Gastrocnemius medialis (tissue), 4 donors: Measurements from ENCODE around the gene TACC3. TPM values are rescaled to one million over a fixed set of nuclear protein-coding genes. Genes with fewer than 3 reads are reported as not detected.

ENCODE experiments used
- ATAC-seq, 2 donors: fragments of 150-250 bp; one replicate each; pipeline ENCODE4 v1.9.1; 2016
- DNase-seq, 2 donors: peaks; one replicate each; pipeline ENCODE4 v3.0.0-alpha.2; 2019
- H3K27ac ChIP-seq, 4 donors: fragments of 200-600 bp; sonication (generic); 1 replicate in 1 of 4; 2 replicates in 3 of 4; pipeline ENCODE4 v1.5.1; 2016 to 2018; ENCODE audit warnings: mild to moderate bottlenecking in 2 of 4, moderate library complexity in 1 of 4
- H3K27me3 ChIP-seq, 3 donors: fragments of 200-600 bp; sonication (generic) in 2 of 3; 1 replicate in 1 of 3; 2 replicates in 2 of 3; pipeline versions ENCODE4 v1.5.1 to v1.6.0; 2016 to 2019; ENCODE audit warnings: mild to moderate bottlenecking in 1 of 3, moderate library complexity in 1 of 3
- H3K36me3 ChIP-seq, 2 donors: fragments of 200-600 bp; sonication (generic) in 1 of 2; one replicate each; pipeline ENCODE4 v1.5.1; 2017 to 2018
- H3K4me1 ChIP-seq, 2 donors: fragments of 200-600 bp; sonication (generic) in 1 of 2; one replicate each; pipeline ENCODE4 v1.5.1; 2016 to 2017; ENCODE audit warnings: mild to moderate bottlenecking in 2 of 2
- H3K4me3 ChIP-seq, 4 donors: fragments of 200-600 bp; sonication (generic) in 3 of 4; 1 replicate in 1 of 4; 2 replicates in 3 of 4; pipeline ENCODE4 v1.5.1; 2016 to 2019; ENCODE audit warnings: mild to moderate bottlenecking in 2 of 4
- H3K9me3 ChIP-seq, 3 donors: fragments of 200-600 bp; sonication (generic) in 2 of 3; 1 replicate in 1 of 3; 2 replicates in 2 of 3; pipeline ENCODE4 v1.5.1; 2016 to 2019
- POLR2A ChIP-seq, 2 donors: fragments of 450-650 bp; IDR thresholded peaks; one replicate each; pipeline ENCODE4 v1.6.1; 2017; ENCODE audit warnings: antibody characterized with exemption in 2 of 2, mild to moderate bottlenecking in 2 of 2, moderate library complexity in 2 of 2
- in situ Hi-C, 4 donors: fragments of 200-750 bp; cut with MboI; loops; one replicate each; pipeline versions ENCODE4 v1.15.0 to v1.8.0; 2017; ENCODE audit warnings: low sequenced_read_pairs in 4 of 4
- intact Hi-C: fragments of 100-400 bp; cut with DNase I; formaldehyde crosslinking; loops from one replicate; pipeline ENCODE4 v1.15.1; 2023; ENCODE audit warnings: low total_unique reads
- total RNA-seq, 4 donors: library from RNA; depleted of rRNA; stranded (reverse); fragments of >200 nt; gene quantifications; one replicate each; pipeline versions ENCODE4 v1.1.0 to v1.2.3, GENCODE V29; 2016
- TF ChIP-seq, protein P1 (sequence below), 5 experiments: fragments of 450-650 bp in 3 of 5; fragments of 200-600 bp in 2 of 5; sonication (generic) in 2 of 5; IDR thresholded peaks in 4 of 5; conservative IDR thresholded peaks in 1 of 5; 1 replicate in 4 of 5; 2 replicates in 1 of 5; pipeline ENCODE4 v1.5.1; 2016 to 2019; ENCODE audit warnings: antibody characterized with exemption in 5 of 5, mild to moderate bottlenecking in 3 of 5, moderate library complexity in 3 of 5

Gene TACC3
- total RNA-seq, 4 donors from 2014 or later = 1.5 to 3.2 (median 1.9) TPM

- Histone ChIP-seq H3K9me3 (no peaks in the 10 kb centered on the region), H3K4me1 (no peaks in the 10 kb centered on the region), H3K27ac (no peak overlapping the region), H3K4me3 (no peak overlapping the region), H3K27me3 (no peaks in the 10 kb centered on the region), H3K36me3 (no peaks in the 10 kb centered on the region)
- no peak for TF ChIP-seq POLR2A (IDR thresholded peaks at IDR 0.05)
- TF ChIP-seq, protein P1, sequence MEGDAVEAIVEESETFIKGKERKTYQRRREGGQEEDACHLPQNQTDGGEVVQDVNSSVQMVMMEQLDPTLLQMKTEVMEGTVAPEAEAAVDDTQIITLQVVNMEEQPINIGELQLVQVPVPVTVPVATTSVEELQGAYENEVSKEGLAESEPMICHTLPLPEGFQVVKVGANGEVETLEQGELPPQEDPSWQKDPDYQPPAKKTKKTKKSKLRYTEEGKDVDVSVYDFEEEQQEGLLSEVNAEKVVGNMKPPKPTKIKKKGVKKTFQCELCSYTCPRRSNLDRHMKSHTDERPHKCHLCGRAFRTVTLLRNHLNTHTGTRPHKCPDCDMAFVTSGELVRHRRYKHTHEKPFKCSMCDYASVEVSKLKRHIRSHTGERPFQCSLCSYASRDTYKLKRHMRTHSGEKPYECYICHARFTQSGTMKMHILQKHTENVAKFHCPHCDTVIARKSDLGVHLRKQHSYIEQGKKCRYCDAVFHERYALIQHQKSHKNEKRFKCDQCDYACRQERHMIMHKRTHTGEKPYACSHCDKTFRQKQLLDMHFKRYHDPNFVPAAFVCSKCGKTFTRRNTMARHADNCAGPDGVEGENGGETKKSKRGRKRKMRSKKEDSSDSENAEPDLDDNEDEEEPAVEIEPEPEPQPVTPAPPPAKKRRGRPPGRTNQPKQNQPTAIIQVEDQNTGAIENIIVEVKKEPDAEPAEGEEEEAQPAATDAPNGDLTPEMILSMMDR (IDR thresholded peaks at IDR 0.05 in 4 of 5, conservative IDR thresholded peaks at IDR 0.05 in 1 of 5) = no peak
- in situ Hi-C loops = no loop called here
- DNase-seq (no peak), ATAC-seq (no peak)
- intact Hi-C loops = no loop called here
Observed at GRCh38 chr4:1752284-1753041, 31.1 kb downstream of the TACC3 start.

DNA sequence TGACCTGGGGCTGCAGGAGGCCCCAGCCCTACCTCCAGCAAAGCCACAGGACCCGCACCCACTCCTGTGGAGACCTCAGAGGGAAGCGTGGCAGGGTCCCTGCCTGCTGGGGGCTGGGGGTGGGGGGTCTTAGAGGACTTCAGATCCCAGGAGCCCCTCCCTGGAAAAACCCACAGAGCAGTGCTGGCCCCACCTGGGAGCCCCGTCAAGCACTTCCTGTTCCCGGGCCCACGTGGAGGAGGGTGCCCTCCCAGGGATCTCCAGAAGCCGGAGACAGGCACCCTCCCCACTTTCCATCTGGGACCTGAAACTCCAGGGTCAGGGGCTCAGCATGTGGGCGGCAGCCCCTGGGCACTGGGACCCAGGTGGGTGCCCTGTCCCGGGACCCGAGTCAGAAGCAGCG is 32.0 kb downstream of the TACC3 start:
- H3K4me1 ChIP-seq = no peaks in the 10 kb centered on the region
- no peaks in the 10 kb centered on the region for H3K36me3 ChIP-seq
- H3K4me3 ChIP-seq = no peak overlapping the region
- intact Hi-C loops = no loop called here
- in situ Hi-C loops = no loop called here
- no peaks in the 10 kb centered on the region for H3K27me3 ChIP-seq
- H3K9me3 ChIP-seq = no peaks in the 10 kb centered on the region
- no peak for TF ChIP-seq POLR2A (IDR thresholded peaks at IDR 0.05)
- TF ChIP-seq, protein P1 (IDR thresholded peaks at IDR 0.05 in 4 of 5, conservative IDR thresholded peaks at IDR 0.05 in 1 of 5) = no peak
- H3K27ac ChIP-seq = no peak overlapping the region
- ATAC-seq = no peak
- DNase-seq = no peak

GRCh38 chr4:1753697-1754311 is 32.5 kb downstream of the TACC3 start:
- Histone ChIP-seq H3K4me3 (no peak overlapping the region), H3K9me3 (no peaks in the 10 kb centered on the region), H3K27ac (no peak overlapping the region), H3K4me1 (no peaks in the 10 kb centered on the region), H3K36me3 (no peaks in the 10 kb centered on the region), H3K27me3 (no peaks in the 10 kb centered on the region)
- intact Hi-C loops (no loop called here), in situ Hi-C loops (no loop called here)
- TF ChIP-seq, protein P1 (IDR thresholded peaks at IDR 0.05 in 4 of 5, conservative IDR thresholded peaks at IDR 0.05 in 1 of 5) = no peak
- TF ChIP-seq POLR2A (IDR thresholded peaks at IDR 0.05) = no peak
- ATAC-seq (no peak), DNase-seq (no peak)

GRCh38 chr4:1754336-1754735 is 33.0 kb downstream of the TACC3 start:
- no peak overlapping the region for H3K27ac ChIP-seq
- no peaks in the 10 kb centered on the region for H3K9me3 ChIP-seq
- in situ Hi-C loops (no loop called here), intact Hi-C loops (no loop called here)
- no peaks in the 10 kb centered on the region for H3K36me3 ChIP-seq
- TF ChIP-seq POLR2A (IDR thresholded peaks at IDR 0.05) = no peak
- TF ChIP-seq, protein P1 (IDR thresholded peaks at IDR 0.05 in 4 of 5, conservative IDR thresholded peaks at IDR 0.05 in 1 of 5) = no peak
- H3K4me1 ChIP-seq = no peaks in the 10 kb centered on the region
- no peaks in the 10 kb centered on the region for H3K27me3 ChIP-seq
- ATAC-seq (no peak), DNase-seq (no peak)
- H3K4me3 ChIP-seq = no peak overlapping the region
